Middle frontal gyrus (tissue), 1 donor: ENCODE measurements around the gene CIITA.
"Not testable (repeated sequence)": the region's sequence is repeated elsewhere in the genome, so short reads cannot be mapped to it uniquely, and the experiment has no call there.

ENCODE experiments used
- DNase-seq: peaks from one replicate; pipeline ENCODE4 v3.0.0-alpha.2; 2015; ENCODE audit warnings: low spot score; ENCODE audit errors: extremely low spot score

CIITA gene

GRCh38 chr16:10876799-10877341 is at the start of gene CIITA:
CIITA (plus strand) TSS chr16:10877202; CDS start chr16:10877331, 129 bp downstream.
- no peak for DNase-seq

GRCh38 chr16:10827691-10828341 is 49.2 kb upstream of the CIITA start:
- no peak for DNase-seq

- peak; percentile 49 for DNase-seq
Measured at GRCh38 chr16:10828851-10829366, 48.1 kb upstream of the CIITA start.

GRCh38 chr16:10829390-10830098 is 47.5 kb upstream of the CIITA start:
- DNase-seq, result not testable (repeated sequence)

- DNase-seq, result not testable (repeated sequence)
Measured at GRCh38 chr16:10830240-10830639, 46.8 kb upstream of the CIITA start.

GRCh38 chr16:10831894-10832886 is 44.8 kb upstream of the CIITA start:
- no peak for DNase-seq

- DNase-seq, result no peak
Measured at GRCh38 chr16:10833271-10833670, 43.7 kb upstream of the CIITA start.

GRCh38 chr16:10834130-10834529 is 42.9 kb upstream of the CIITA start:
- DNase-seq, result no peak

- no peak for DNase-seq
Measured at GRCh38 chr16:10834766-10835165, 42.2 kb upstream of the CIITA start.

- DNase-seq, result no peak
Measured at GRCh38 chr16:10835281-10835931, 41.6 kb upstream of the CIITA start.

GRCh38 chr16:10836174-10836853 is 40.7 kb upstream of the CIITA start:
- DNase-seq, result no peak

- no peak for DNase-seq
Measured at GRCh38 chr16:10838621-10839278, 38.3 kb upstream of the CIITA start.

GRCh38 chr16:10839279-10839666 is 37.7 kb upstream of the CIITA start:
- DNase-seq, result no peak

GRCh38 chr16:10840703-10841102 is 36.3 kb upstream of the CIITA start:
- no peak for DNase-seq

- DNase-seq, result no peak
Measured at GRCh38 chr16:10846213-10846998, 30.6 kb upstream of the CIITA start.

- no peak for DNase-seq
Measured at GRCh38 chr16:10847176-10847575, 29.8 kb upstream of the CIITA start.

- DNase-seq, result no peak
Measured at GRCh38 chr16:10849736-10850477, 27.1 kb upstream of the CIITA start.

GRCh38 chr16:10850478-10850850 is 26.5 kb upstream of the CIITA start:
- no peak for DNase-seq
